D721Med (cell line): ENCODE data around the gene RAB8B.

ENCODE experiments used
- DNase-seq: peaks from one replicate; pipeline ENCODE4 v3.0.0; 2011; ENCODE audit warnings: low spot score; ENCODE audit not compliant: insufficient read length
- FAIRE-seq: peaks from 2 replicates; lab custom pipeline; 2011; peaks lifted over from hg19 to GRCh38; lab: Jason Lieb, UNC
- CTCF ChIP-seq: IDR thresholded peaks from 2 replicates; pipeline ENCODE4 v1.5.1; 2012; ENCODE audit warnings: mild to moderate bottlenecking, control low read depth; ENCODE audit not compliant: insufficient read depth; ENCODE audit errors: missing control alignments

The RAB8B gene

GRCh38 chr15:63165166-63165859 is 24.1 kb upstream of the RAB8B start:
- no peak for FAIRE-seq
- DNase-seq = no peak
- no peak for TF ChIP-seq CTCF

- FAIRE-seq (no peak), DNase-seq (no peak)
These were observed 23.2 kb upstream of the RAB8B start for GRCh38 chr15:63166219-63166618.

GRCh38 chr15:63169788-63170187 is 19.6 kb upstream of the RAB8B start:
- no peak for TF ChIP-seq CTCF
- FAIRE-seq = no peak
- DNase-seq = no peak

More at GRCh38 chr15:63166219-63166618, 23.2 kb upstream of the RAB8B start:
- no peak for TF ChIP-seq CTCF

- DNase-seq (no peak), FAIRE-seq (no peak)
- TF ChIP-seq CTCF = no peak
These were observed 17.0 kb upstream of the RAB8B start for GRCh38 chr15:63172376-63172775.

- no peak for TF ChIP-seq CTCF
- DNase-seq (no peak), FAIRE-seq (no peak)
These were observed 16.5 kb upstream of the RAB8B start for GRCh38 chr15:63172851-63173451.

- TF ChIP-seq CTCF = no peak
- DNase-seq (no peak), FAIRE-seq (no peak)
These were observed 13.1 kb upstream of the RAB8B start for GRCh38 chr15:63176302-63176701.

GRCh38 chr15:63178034-63178433 is 11.4 kb upstream of the RAB8B start:
- FAIRE-seq = no peak
- no peak for TF ChIP-seq CTCF
- DNase-seq = no peak
